Measurements from ENCODE around the gene CD47.

The CD47 gene

DNA sequence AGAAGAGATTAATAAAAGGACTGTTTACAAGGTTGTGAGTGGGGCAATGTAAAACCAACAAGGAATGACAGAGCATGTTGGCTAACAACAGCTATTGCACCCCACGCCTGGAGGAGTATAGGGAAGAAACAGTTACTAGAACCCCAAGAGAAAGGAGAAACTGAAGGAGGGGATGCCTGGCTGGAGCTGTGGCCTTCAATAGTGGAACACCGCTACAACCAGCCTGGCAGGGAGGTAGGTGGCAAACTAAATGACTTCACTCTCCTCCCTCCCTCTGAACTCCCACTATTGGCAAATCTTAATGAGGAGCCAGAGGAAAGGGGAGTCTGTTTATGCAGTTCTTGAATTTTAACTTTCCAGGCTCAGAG lies 7.2 kb upstream of the CD47 start:
- Histone ChIP-seq H3K4me3 (ENCODE audit: low read length) (no peak overlapping the region), H4K20me1 (ENCODE audit: insufficient read depth, low read length) (no peaks in the 10 kb centered on the region), H3K4me1 (ENCODE audit: low read length) (peaks cover 39% of the 10 kb centered on the region), H3K9ac (ENCODE audit: low read length) (no peak overlapping the region), H3K9me3 (ENCODE audit: insufficient read depth, low read length) (no peaks in the 10 kb centered on the region), H3K4me2 (ENCODE audit: low read length) (no peak overlapping the region), H3K79me2 (ENCODE audit: low read length) (no peaks in the 10 kb centered on the region), H3K36me3 (replicated peaks; ENCODE audit: low read depth, low read length) (no peaks in the 10 kb centered on the region), H3K27me3 (ENCODE audit: low read depth, low read length) (peaks cover 18% of the 10 kb centered on the region), H3K27ac (ENCODE audit: low read length) (no peak overlapping the region), H2AFZ (ENCODE audit: low read depth, low read length) (no peak overlapping the region)
- no peak for TF ChIP-seq EZH2phosphoT487 (IDR thresholded peaks at IDR 0.05; ENCODE audit: low read depth)
- TF ChIP-seq, protein P1, sequence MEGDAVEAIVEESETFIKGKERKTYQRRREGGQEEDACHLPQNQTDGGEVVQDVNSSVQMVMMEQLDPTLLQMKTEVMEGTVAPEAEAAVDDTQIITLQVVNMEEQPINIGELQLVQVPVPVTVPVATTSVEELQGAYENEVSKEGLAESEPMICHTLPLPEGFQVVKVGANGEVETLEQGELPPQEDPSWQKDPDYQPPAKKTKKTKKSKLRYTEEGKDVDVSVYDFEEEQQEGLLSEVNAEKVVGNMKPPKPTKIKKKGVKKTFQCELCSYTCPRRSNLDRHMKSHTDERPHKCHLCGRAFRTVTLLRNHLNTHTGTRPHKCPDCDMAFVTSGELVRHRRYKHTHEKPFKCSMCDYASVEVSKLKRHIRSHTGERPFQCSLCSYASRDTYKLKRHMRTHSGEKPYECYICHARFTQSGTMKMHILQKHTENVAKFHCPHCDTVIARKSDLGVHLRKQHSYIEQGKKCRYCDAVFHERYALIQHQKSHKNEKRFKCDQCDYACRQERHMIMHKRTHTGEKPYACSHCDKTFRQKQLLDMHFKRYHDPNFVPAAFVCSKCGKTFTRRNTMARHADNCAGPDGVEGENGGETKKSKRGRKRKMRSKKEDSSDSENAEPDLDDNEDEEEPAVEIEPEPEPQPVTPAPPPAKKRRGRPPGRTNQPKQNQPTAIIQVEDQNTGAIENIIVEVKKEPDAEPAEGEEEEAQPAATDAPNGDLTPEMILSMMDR (IDR thresholded peaks at IDR 0.05; ENCODE audit: low read depth, low read length) = no peak

DNA sequence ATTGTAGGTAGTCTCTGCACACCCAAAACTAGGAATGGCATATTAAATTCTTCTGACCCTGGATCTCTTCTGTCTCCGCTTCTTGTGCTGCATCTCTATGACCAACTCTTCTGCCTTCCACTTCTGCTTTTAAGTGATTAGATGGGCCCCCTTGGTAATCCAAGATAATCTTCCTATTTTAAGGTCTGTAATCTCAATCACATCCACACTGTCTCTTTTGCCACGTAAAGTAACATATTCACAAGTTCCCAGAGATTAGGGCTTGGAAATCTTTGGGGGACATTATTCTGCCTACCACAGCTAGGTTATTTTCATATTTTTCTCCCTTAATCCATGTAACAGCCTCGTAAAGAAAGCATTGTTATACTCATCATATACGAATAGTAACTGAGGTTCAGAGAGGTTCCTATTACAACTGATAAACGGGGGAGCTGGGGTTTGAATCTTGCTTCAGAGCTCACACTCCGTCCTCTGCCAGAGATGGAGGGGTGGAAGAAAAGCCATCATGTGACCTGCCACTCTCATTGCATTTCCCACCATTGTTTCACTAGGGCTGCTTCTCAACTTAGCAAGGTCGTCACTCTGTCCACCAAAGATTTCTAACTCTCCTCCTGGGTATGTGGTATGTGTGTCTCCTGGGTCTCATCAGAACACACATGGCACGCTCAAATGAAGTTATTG lies 6.6 kb upstream of the CD47 start:
- H3K4me3 ChIP-seq (ENCODE audit: low read length) = no peak overlapping the region
- H3K27me3 ChIP-seq (ENCODE audit: low read depth, low read length) = 0 out of 2 replicates have a peak, but pooled peaks cover 14% of the 10 kb centered on the region
- no peak for TF ChIP-seq EZH2phosphoT487 (IDR thresholded peaks at IDR 0.05; ENCODE audit: low read depth)
- TF ChIP-seq, protein P1 (IDR thresholded peaks at IDR 0.05; ENCODE audit: low read depth, low read length) = no peak
- no peak overlapping the region for H3K9ac ChIP-seq (ENCODE audit: low read length)
- peaks cover 33% of the 10 kb centered on the region for H3K4me1 ChIP-seq (ENCODE audit: low read length)
- no peaks in the 10 kb centered on the region for H3K79me2 ChIP-seq (ENCODE audit: low read length)
- H3K4me2 ChIP-seq (ENCODE audit: low read length) = no peak overlapping the region
- H3K27ac ChIP-seq (ENCODE audit: low read length) = no peak overlapping the region
- H2AFZ ChIP-seq (ENCODE audit: low read depth, low read length) = no peak overlapping the region
- H3K36me3 ChIP-seq (replicated peaks; ENCODE audit: low read depth, low read length) = no peaks in the 10 kb centered on the region
- H4K20me1 ChIP-seq (ENCODE audit: insufficient read depth, low read length) = no peaks in the 10 kb centered on the region
- H3K9me3 ChIP-seq (ENCODE audit: insufficient read depth, low read length) = no peaks in the 10 kb centered on the region

DNA sequence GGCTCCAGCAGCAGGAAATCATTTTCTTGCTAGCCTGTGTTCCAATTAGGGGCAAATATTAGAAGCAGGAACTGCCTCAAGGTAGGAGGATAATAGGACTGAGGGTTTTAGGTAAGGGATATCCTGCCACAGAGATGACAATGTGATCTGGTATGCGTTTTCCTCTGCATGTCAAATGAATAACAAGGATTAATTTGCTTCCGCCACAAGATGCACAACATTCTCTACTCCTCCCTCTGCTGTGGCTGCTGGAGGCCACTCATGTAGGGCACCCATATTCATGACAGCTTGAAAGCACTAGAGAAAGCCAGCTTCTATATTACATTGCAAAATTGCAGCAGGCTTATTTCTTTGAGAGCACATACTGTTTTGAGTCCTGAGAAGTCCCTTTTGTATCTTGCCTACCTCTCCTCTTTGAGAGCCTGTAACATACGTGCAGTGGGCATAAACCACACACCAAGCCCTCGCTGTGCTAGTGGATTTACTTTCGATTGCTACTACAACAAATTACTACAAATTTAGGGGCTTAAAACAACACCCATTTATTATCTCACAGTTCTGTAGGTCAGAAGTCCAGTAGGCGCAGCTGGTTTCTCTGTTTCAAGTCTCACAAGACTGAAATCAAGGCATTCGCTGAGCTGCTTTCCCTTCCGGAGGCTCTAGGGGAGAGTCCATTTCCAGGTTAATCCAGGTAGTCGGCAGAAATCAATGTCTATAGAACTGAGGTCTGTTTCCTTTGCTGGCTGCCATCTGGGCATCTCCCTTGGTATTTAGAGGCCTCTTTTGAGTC lies 5.9 kb upstream of the CD47 start:
- Histone ChIP-seq H2AFZ (ENCODE audit: low read depth, low read length) (no peak overlapping the region), H3K27ac (ENCODE audit: low read length) (no peak overlapping the region), H3K9ac (ENCODE audit: low read length) (no peak overlapping the region), H3K9me3 (ENCODE audit: insufficient read depth, low read length) (no peaks in the 10 kb centered on the region), H3K4me3 (ENCODE audit: low read length) (no peak overlapping the region), H3K4me2 (ENCODE audit: low read length) (no peak overlapping the region), H3K4me1 (ENCODE audit: low read length) (peaks cover 27% of the 10 kb centered on the region), H4K20me1 (ENCODE audit: insufficient read depth, low read length) (no peaks in the 10 kb centered on the region), H3K36me3 (replicated peaks; ENCODE audit: low read depth, low read length) (no peaks in the 10 kb centered on the region), H3K27me3 (ENCODE audit: low read depth, low read length) (peaks cover 20% of the 10 kb centered on the region), H3K79me2 (ENCODE audit: low read length) (no peaks in the 10 kb centered on the region)
- TF ChIP-seq, protein P1 (IDR thresholded peaks at IDR 0.05; ENCODE audit: low read depth, low read length) = no peak
- no peak for TF ChIP-seq EZH2phosphoT487 (IDR thresholded peaks at IDR 0.05; ENCODE audit: low read depth)

DNA sequence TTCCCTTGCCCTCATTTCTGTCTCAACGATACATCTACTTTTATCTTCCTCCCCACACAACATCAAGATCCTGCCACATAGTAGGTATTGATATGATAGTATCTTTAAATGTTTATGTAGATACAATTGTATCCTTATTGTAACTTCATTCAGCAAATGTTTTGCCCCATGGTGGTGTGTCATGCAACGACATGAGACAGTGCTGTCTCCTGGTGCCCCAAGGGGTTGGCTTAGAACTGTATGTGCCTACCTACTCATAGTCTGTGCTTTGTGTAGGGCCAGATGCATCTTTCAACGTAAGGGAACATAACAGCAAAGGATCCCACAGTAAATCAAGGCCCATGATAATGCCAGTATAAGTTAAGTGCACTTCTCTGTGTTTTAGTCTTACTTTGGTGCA lies 2.8 kb upstream of the CD47 start:
- Histone ChIP-seq H3K27ac (ENCODE audit: low read length) (no peak overlapping the region), H3K4me1 (ENCODE audit: low read length) (peaks cover 8% of the 10 kb centered on the region), H3K79me2 (ENCODE audit: low read length) (peaks cover 21% of the 10 kb centered on the region), H3K4me3 (ENCODE audit: low read length) (no peak overlapping the region), H2AFZ (ENCODE audit: low read depth, low read length) (no peak overlapping the region), H3K9ac (ENCODE audit: low read length) (no peak overlapping the region), H3K27me3 (ENCODE audit: low read depth, low read length) (peaks cover 23% of the 10 kb centered on the region), H3K4me2 (ENCODE audit: low read length) (no peak overlapping the region), H3K36me3 (replicated peaks; ENCODE audit: low read depth, low read length) (no peaks in the 10 kb centered on the region), H3K9me3 (ENCODE audit: insufficient read depth, low read length) (no peaks in the 10 kb centered on the region), H4K20me1 (ENCODE audit: insufficient read depth, low read length) (peaks cover 1% of the 10 kb centered on the region; the same call in 1 of the 2 replicates)
- TF ChIP-seq, protein P1 (IDR thresholded peaks at IDR 0.05; ENCODE audit: low read depth, low read length) = no peak
- no peak for TF ChIP-seq EZH2phosphoT487 (IDR thresholded peaks at IDR 0.05; ENCODE audit: low read depth)

All from OCI-LY3 (cell line).